K562 (cell line): Measurements from ENCODE around the gene ST7. TPM values are rescaled to one million over a fixed set of nuclear protein-coding genes. Genes with fewer than 3 reads are reported as not detected.

ENCODE experiments used
- ATAC-seq: fragments of 200-7000 bp; cut with Tn5 transposase; 3 replicates; pipeline ENCODE4 v1.9.1; 2020; ENCODE audit warnings: moderate library complexity
- BruUV-seq: library from RNA; stranded (reverse); fragments of 400-500 nt; replicated peaks from 2 replicates; lab custom pipeline; 2021; lab: Mats Ljungman, UMichigan
- CTCF ChIA-PET: fragments of 300-600 bp; formaldehyde crosslinking; extraction: SDS; loops from one replicate; lab custom pipeline; 2021; ENCODE audit warnings: low intra/inter-chr PET ratio; lab: Yijun Ruan, JAX
- POLR2A ChIA-PET: fragments of 300-600, 350-650 bp; sonication (Branson Sonifier 250); formaldehyde crosslinking; extraction: SDS; loops from one replicate; lab custom pipeline; 2021; ENCODE audit warnings: antibody characterized with exemption, inconsistent platforms; lab: Yijun Ruan, JAX
- DNase-seq, 4 experiments: peaks; one replicate each; pipeline versions ENCODE4 v3.0.0 to v3.0.0-alpha.2; 2011 to 2018; ENCODE audit warnings: low spot score in 3 of 4, mixed read lengths in 3 of 4; ENCODE audit errors: extremely low read depth in 1 of 4
- FAIRE-seq: peaks from 2 replicates; lab custom pipeline; 2011; peaks lifted over from hg19 to GRCh38; lab: Jason Lieb, UNC
- H2AFZ ChIP-seq: 2 replicates; pipeline ENCODE4 v1.6.0; 2011; ENCODE audit warnings: low read depth, low read length, control low read depth, inconsistent platforms
- H3K27ac ChIP-seq: fragments of 200-600 bp; 3 replicates; pipeline ENCODE4 v1.8.0; 2011; ENCODE audit warnings: low read depth, mild to moderate bottlenecking, control low read depth, inconsistent platforms, low read length, moderate library complexity, mixed read lengths; ENCODE audit errors: extremely low read depth
- H3K27me3 ChIP-seq, 2 experiments: fragments of 300-600 bp in 1 of 2; 2 replicates in 1 of 2; 3 replicates in 1 of 2; pipeline versions ENCODE4 v1.6.0 to v1.8.0; 2011; ENCODE audit warnings: inconsistent platforms in 2 of 2, low read length in 2 of 2, mild to moderate bottlenecking in 1 of 2, mixed read lengths in 1 of 2, moderate library complexity in 1 of 2; ENCODE audit not compliant: control insufficient read depth in 2 of 2, insufficient read depth in 2 of 2
- H3K36me3 ChIP-seq: fragments of 300-600 bp; 3 replicates; pipeline ENCODE4 v1.8.0; 2011; ENCODE audit warnings: mild to moderate bottlenecking, low read length, inconsistent platforms; ENCODE audit not compliant: control insufficient read depth, insufficient read depth
- H3K4me1 ChIP-seq, 2 experiments: fragments of 200-600 bp in 1 of 2; replicated peaks in 1 of 2; 2 replicates in 1 of 2; 3 replicates in 1 of 2; pipeline versions ENCODE4 v1.5.1 to v1.8.0; 2011; ENCODE audit warnings: inconsistent platforms in 2 of 2, low read length in 2 of 2, mild to moderate bottlenecking in 1 of 2, mixed read lengths in 1 of 2, moderate library complexity in 1 of 2; ENCODE audit not compliant: control insufficient read depth in 2 of 2, insufficient read depth in 2 of 2
- H3K4me2 ChIP-seq: 2 replicates; pipeline ENCODE4 v1.6.1; 2011; ENCODE audit warnings: low read length, control low read depth, inconsistent platforms, mixed read lengths; ENCODE audit not compliant: insufficient read depth
- H3K4me3 ChIP-seq: fragments of 200-600 bp; sonication (generic), shearing (Covaris generic); 2 replicates; pipeline ENCODE4 v1.5.1; 2016; ENCODE audit warnings: control low read depth, inconsistent platforms
- H3K79me2 ChIP-seq: fragments of 200-600 bp; 3 replicates; pipeline ENCODE4 v1.8.0; 2011; ENCODE audit warnings: low read length, inconsistent platforms; ENCODE audit not compliant: control insufficient read depth, insufficient read depth
- H3K9ac ChIP-seq, 2 experiments: 2 replicates each; pipeline versions ENCODE4 v1.6.0 to v1.6.1; 2011; ENCODE audit warnings: low read depth in 2 of 2, low read length in 2 of 2, control low read depth in 1 of 2, inconsistent platforms in 1 of 2, mild to moderate bottlenecking in 1 of 2, mixed read lengths in 1 of 2; ENCODE audit not compliant: insufficient read depth in 1 of 2
- H3K9me1 ChIP-seq: one replicate; pipeline ENCODE4 v1.6.0; 2011; ENCODE audit warnings: inconsistent platforms, mild to moderate bottlenecking, low read length, moderate library complexity; ENCODE audit not compliant: control insufficient read depth, insufficient read depth
- H3K9me3 ChIP-seq: replicated peaks from 2 replicates; pipeline ENCODE4 v1.5.1; 2011; ENCODE audit warnings: low read depth, low read length, inconsistent platforms; ENCODE audit not compliant: control insufficient read depth, insufficient read depth
- H4K20me1 ChIP-seq: replicated peaks from 2 replicates; pipeline ENCODE4 v1.6.1; 2011; ENCODE audit warnings: low read length, inconsistent platforms, mixed read lengths; ENCODE audit not compliant: control insufficient read depth, insufficient read depth
- C11orf30 ChIP-seq: fragments of 450-650 bp; IDR thresholded peaks from 2 replicates; pipeline ENCODE4 v1.6.1; 2016; ENCODE audit warnings: low read depth, mild to moderate bottlenecking
- CEBPZ ChIP-seq: fragments of 150-350 bp; IDR thresholded peaks from 2 replicates; pipeline ENCODE4 v1.6.1; 2014; ENCODE audit warnings: low read depth, mild to moderate bottlenecking, low read length, borderline replicate concordance
- CHCHD3 ChIP-seq: fragments of 250-450 bp; sonication (Bioruptor Pico); IDR thresholded peaks from 2 replicates; pipeline ENCODE4 v2.1.2; 2022; ENCODE audit warnings: mild to moderate bottlenecking
- CHD1 ChIP-seq: fragments of 200-600 bp; sonication (generic); IDR thresholded peaks from one replicate; pipeline ENCODE4 v1.6.1; 2012; ENCODE audit warnings: mild to moderate bottlenecking, moderate library complexity, low read length, inconsistent platforms
- FOXO4 ChIP-seq: fragments of 450-650 bp; formaldehyde crosslinking; IDR thresholded peaks from 2 replicates; pipeline ENCODE4 v1.4.0; 2020; ENCODE audit warnings: mild to moderate bottlenecking, moderate library complexity
- HDAC3 ChIP-seq: fragments of 450-650 bp; IDR thresholded peaks from 2 replicates; pipeline ENCODE4 v1.6.1; 2018; ENCODE audit warnings: borderline replicate concordance, mild to moderate bottlenecking, moderate library complexity; ENCODE audit not compliant: partially characterized antibody
- HMG20B ChIP-seq: fragments of 250-450 bp; sonication (Bioruptor Pico); IDR thresholded peaks from 2 replicates; pipeline ENCODE4 v1.5.0; 2021; ENCODE audit warnings: mild to moderate bottlenecking
- MCM2 ChIP-seq: fragments of 450-650 bp; IDR thresholded peaks from 2 replicates; pipeline ENCODE4 v1.6.1; 2017; ENCODE audit warnings: low read depth, mild to moderate bottlenecking
- MYNN ChIP-seq, 2 experiments: sonication (generic); formaldehyde crosslinking in 1 of 2; IDR thresholded peaks; 2 replicates each; pipeline versions ENCODE4 v1.5.0 to v1.6.1; 2016 to 2020; ENCODE audit warnings: antibody characterized with exemption in 1 of 2, missing genetic modification reagents in 1 of 2
- NRF1 ChIP-seq, 2 experiments: fragments of 450-650 bp; IDR thresholded peaks in 1 of 2; conservative IDR thresholded peaks in 1 of 2; 2 replicates each; pipeline ENCODE4 v1.6.1; 2014; ENCODE audit warnings: mild to moderate bottlenecking in 2 of 2
- SETDB1 ChIP-seq: IDR thresholded peaks from one replicate; pipeline ENCODE4 v1.6.1; 2012; ENCODE audit warnings: low read length, control low read depth, inconsistent platforms
- SREBF2 ChIP-seq: sonication (generic); formaldehyde crosslinking; IDR thresholded peaks from 2 replicates; pipeline ENCODE4 v1.4.0; 2020; ENCODE audit warnings: mild to moderate bottlenecking, missing genetic modification reagents
- TBL1XR1 ChIP-seq, 2 experiments: IDR thresholded peaks; 2 replicates each; pipeline ENCODE4 v1.6.1; 2012; ENCODE audit warnings: improper control_type of control experiment in 2 of 2, low read length in 2 of 2, mild to moderate bottlenecking in 1 of 2
- ZFP30 ChIP-seq: fragments of 250-450 bp; sonication (Bioruptor Pico); IDR thresholded peaks from 2 replicates; pipeline ENCODE4 v1.8.0; 2022; ENCODE audit warnings: moderate library complexity, mild to moderate bottlenecking, inconsistent platforms, borderline replicate concordance
- ZNF197 ChIP-seq: fragments of 200-800 bp; sonication (Bioruptor generic); IDR thresholded peaks from 2 replicates; pipeline ENCODE4 v1.6.1; 2016; ENCODE audit warnings: low read depth, missing genetic modification characterization, missing compliant biosample characterization
- ZNF253 ChIP-seq: fragments of 250-450 bp; sonication (Bioruptor Pico); conservative IDR thresholded peaks from 2 replicates; pipeline ENCODE4 v1.6.1; 2021; ENCODE audit warnings: mild to moderate bottlenecking
- ZNF668 ChIP-seq: fragments of 250-450 bp; sonication (Bioruptor Pico); IDR thresholded peaks from 2 replicates; pipeline ENCODE4 v1.8.0; 2022; ENCODE audit warnings: mild to moderate bottlenecking, inconsistent platforms
- WGBS: fragments of 100-300 bp; shearing (Covaris generic); methylation state at CpG from one replicate; pipeline ENCODE4 v1.1.6; 2016; ENCODE audit warnings: low coverage, mixed read lengths; ENCODE audit not compliant: insufficient coverage; ENCODE audit errors: missing lambda C conversion rate; 5-methylcytosine and 5-hydroxymethylcytosine counted together
- in situ Hi-C: fragments of 300-500 bp; cut with MboI; formaldehyde crosslinking; loops from 4 replicates; pipeline ENCODE4 v1.15.0; 2018; ENCODE audit warnings: inconsistent platforms, mixed read lengths
- intact Hi-C: fragments of 100-400 bp; cut with micrococcal nuclease; formaldehyde crosslinking; loops from 2 replicates; pipeline ENCODE4 v1.14.2; 2022
- polyA plus RNA-seq, 8 experiments: library from polyadenylated mRNA; depleted of rRNA in 4 of 8; stranded (reverse) in 5 of 8; unstranded in 3 of 8; fragments of >200 nt; fragmentation: Nextera tagmentation in 2 of 8; fragmentation: Illumina TruSeq in 1 of 8; extraction: Ambion mirVana in 2 of 8; extraction: Trizol in 1 of 8; gene quantifications; 2 replicates each; pipeline versions ENCODE4 v1.2.1 to v1.2.3, GENCODE V29; 2011 to 2014; ENCODE audit warnings: inconsistent platforms in 1 of 8, missing spikeins in 1 of 8
- total RNA-seq, 7 experiments: library from RNA; depleted of rRNA in 6 of 7; stranded (reverse); fragments of >200 nt in 6 of 7; fragmentation: Illumina TruSeq in 2 of 7; extraction: Trizol in 2 of 7; gene quantifications; 2 replicates each; pipeline versions ENCODE4 v1.2.1 to v1.2.3, GENCODE V29; 2011 to 2021; ENCODE audit warnings: low replicate concordance in 1 of 7

The ST7 gene
- total and polyA plus RNA-seq, 9 of the 15 experiments (the other 6 are each of a cell fraction or from before 2014, with no cell fraction given), result 23.9 to 56.3 (median 36.9) TPM

GRCh38 chr7:117019786-117020590 is 66.7 kb downstream of the ST7 start:
- BruUV-seq, result no TSS peak
- in situ Hi-C loops (no loop called here), intact Hi-C loops (loop anchor here (2.0 to 10.0 kb wide), 3 partner anchors 27 to 805 kb away; partner anchors contain the start of genes CAPZA2 and TES)
- Histone ChIP-seq H3K36me3 (peaks cover 26% of the 10 kb centered on the region; the same call in 2 of the 3 replicates), H3K4me3 (peak overlapping the region; percentile 11; the same call in 1 of the 2 replicates), H3K9me3 (no peaks in the 10 kb centered on the region), H3K9me1 (no peaks in the 10 kb centered on the region), H3K27me3 (no peaks in the 10 kb centered on the region), H3K79me2 (peaks cover 97% of the 10 kb centered on the region), H3K27ac (peak overlapping the region; percentile 53; the same call in 2 of the 3 replicates), H3K4me1 (peaks cover 11 to 55% of the 10 kb centered on the region in 2 experiments), H3K4me2 (peak overlapping the region; percentile 81), H4K20me1 (peaks cover 5% of the 10 kb centered on the region; the same call in 1 of the 2 replicates), H2AFZ (peak overlapping the region; percentile 66), H3K9ac (peak overlapping the region; percentile 35 to 88)
- 7% methylated on average over 18 of the region's 18 CpGs for WGBS
- DNase-seq (peak in 3 of 4 experiments; percentile 50 to 92 (median 78)), FAIRE-seq (peak; percentile 80), ATAC-seq (peak; percentile 87)
- ChIA-PET CTCF (no interaction called here), POLR2A (interaction anchor here (0.6 to 2.6 kb wide), 5 partner anchors 11 to 810 kb away, joined by 3 to 11 read pairs (median 6); partner anchors contain the start of gene TES)
- TF ChIP-seq ZNF253 (CRISPR knock-in tag) (no peak), HMG20B (CRISPR knock-in tag) (no peak), ZNF668 (CRISPR knock-in tag) (no peak), C11orf30 (no peak), HDAC3 (no peak), CHCHD3 (CRISPR knock-in tag) (no peak), FOXO4 (CRISPR knock-in tag) (no peak), SREBF2 (CRISPR knock-in tag) (no peak), CEBPZ (no peak), ZNF197 (CRISPR knock-in tag) (no peak), ZFP30 (no peak), TBL1XR1 (IDR thresholded peaks at IDR 0.05; ENCODE audit: low read length in 2 of 2) (no peak), SETDB1 (no peak), MCM2 (no peak), NRF1 (conservative IDR thresholded peaks at IDR 0.05 in 1 of 2, IDR thresholded peaks at IDR 0.05 in 1 of 2) (peak; percentile 85 to 86), CHD1 (no peak), MYNN (IDR thresholded peaks at IDR 0.05) (no peak), MYNN (CRISPR knock-in tag; IDR thresholded peaks at IDR 0.05) (no peak)
